GM12878 (cell line): ENCODE measurements around the gene EFNA1. TPM values are rescaled to one million over a fixed set of nuclear protein-coding genes. Genes with fewer than 3 reads are reported as not detected.

ENCODE experiments used
- E2F4 ChIP-seq: IDR thresholded peaks from 2 replicates; pipeline ENCODE4 v1.6.1; 2012; ENCODE audit warnings: low read depth, low read length, improper control_type of control experiment
- MYC ChIP-seq: IDR thresholded peaks from 2 replicates; pipeline ENCODE4 v1.6.1; 2011; ENCODE audit warnings: mild to moderate bottlenecking, low read length, moderate library complexity, inconsistent platforms; ENCODE audit not compliant: insufficient read depth, insufficient replicate concordance, insufficient read length, severe bottlenecking
- PAX5 ChIP-seq: IDR thresholded peaks from 2 replicates; pipeline ENCODE4 v1.6.1; 2011; ENCODE audit warnings: low read depth, low read length, borderline replicate concordance
- PAX8 ChIP-seq: fragments of 450-650 bp; IDR thresholded peaks from 2 replicates; pipeline ENCODE4 v1.6.1; 2017; ENCODE audit warnings: mild to moderate bottlenecking, moderate library complexity
- polyA plus RNA-seq, 11 experiments: library from polyadenylated mRNA; depleted of rRNA in 4 of 11; unstranded in 6 of 11; stranded (reverse) in 5 of 11; fragments of >200 nt; fragmentation: Nextera tagmentation in 4 of 11; fragmentation: Illumina TruSeq in 1 of 11; extraction: Ambion mirVana in 4 of 11; extraction: Trizol in 1 of 11; gene quantifications; 1 replicate in 1 of 11; 2 replicates in 10 of 11; pipeline versions ENCODE4 v1.2.1 to v1.2.3, GENCODE V29; 2011 to 2016; ENCODE audit warnings: inconsistent platforms in 2 of 11, missing spikeins in 2 of 11, low read depth in 1 of 11
- total RNA-seq, 4 experiments: library from RNA; depleted of rRNA in 3 of 4; stranded (reverse); fragments of >200 nt in 3 of 4; fragmentation: Illumina TruSeq in 1 of 4; extraction: Trizol in 1 of 4; gene quantifications; 2 replicates each; pipeline versions ENCODE4 v1.2.1 to v1.2.3, GENCODE V29; 2013 to 2021
- TF ChIP-seq, protein P1 (sequence below): IDR thresholded peaks from 2 replicates; pipeline ENCODE4 v1.6.1; 2012; ENCODE audit warnings: improper control_type of control experiment, low read depth, low read length; ENCODE audit not compliant: insufficient replicate concordance
- TF ChIP-seq, protein P2 (sequence below), 3 experiments: IDR thresholded peaks in 2 of 3; conservative IDR thresholded peaks in 1 of 3; 2 replicates each; pipeline ENCODE4 v1.5.1; 2011; ENCODE audit warnings: low read depth in 3 of 3, low read length in 3 of 3, mild to moderate bottlenecking in 3 of 3, control low read depth in 2 of 3, moderate library complexity in 2 of 3, inconsistent platforms in 1 of 3, mixed read lengths in 1 of 3; ENCODE audit not compliant: control insufficient read depth in 2 of 3, insufficient read depth in 1 of 3; ENCODE audit errors: extremely low read depth in 1 of 3

EFNA1 gene
- total and polyA plus RNA-seq, 10 of the 15 experiments (the other 5 are each of a cell fraction or from before 2014, with no cell fraction given), result 0.13 to 7.5 (median 0.28) TPM; not detected in 5

GRCh38 chr1:155091071-155092051 lies 36.3 kb upstream of the EFNA1 start (continued):
- TF ChIP-seq, protein P1, sequence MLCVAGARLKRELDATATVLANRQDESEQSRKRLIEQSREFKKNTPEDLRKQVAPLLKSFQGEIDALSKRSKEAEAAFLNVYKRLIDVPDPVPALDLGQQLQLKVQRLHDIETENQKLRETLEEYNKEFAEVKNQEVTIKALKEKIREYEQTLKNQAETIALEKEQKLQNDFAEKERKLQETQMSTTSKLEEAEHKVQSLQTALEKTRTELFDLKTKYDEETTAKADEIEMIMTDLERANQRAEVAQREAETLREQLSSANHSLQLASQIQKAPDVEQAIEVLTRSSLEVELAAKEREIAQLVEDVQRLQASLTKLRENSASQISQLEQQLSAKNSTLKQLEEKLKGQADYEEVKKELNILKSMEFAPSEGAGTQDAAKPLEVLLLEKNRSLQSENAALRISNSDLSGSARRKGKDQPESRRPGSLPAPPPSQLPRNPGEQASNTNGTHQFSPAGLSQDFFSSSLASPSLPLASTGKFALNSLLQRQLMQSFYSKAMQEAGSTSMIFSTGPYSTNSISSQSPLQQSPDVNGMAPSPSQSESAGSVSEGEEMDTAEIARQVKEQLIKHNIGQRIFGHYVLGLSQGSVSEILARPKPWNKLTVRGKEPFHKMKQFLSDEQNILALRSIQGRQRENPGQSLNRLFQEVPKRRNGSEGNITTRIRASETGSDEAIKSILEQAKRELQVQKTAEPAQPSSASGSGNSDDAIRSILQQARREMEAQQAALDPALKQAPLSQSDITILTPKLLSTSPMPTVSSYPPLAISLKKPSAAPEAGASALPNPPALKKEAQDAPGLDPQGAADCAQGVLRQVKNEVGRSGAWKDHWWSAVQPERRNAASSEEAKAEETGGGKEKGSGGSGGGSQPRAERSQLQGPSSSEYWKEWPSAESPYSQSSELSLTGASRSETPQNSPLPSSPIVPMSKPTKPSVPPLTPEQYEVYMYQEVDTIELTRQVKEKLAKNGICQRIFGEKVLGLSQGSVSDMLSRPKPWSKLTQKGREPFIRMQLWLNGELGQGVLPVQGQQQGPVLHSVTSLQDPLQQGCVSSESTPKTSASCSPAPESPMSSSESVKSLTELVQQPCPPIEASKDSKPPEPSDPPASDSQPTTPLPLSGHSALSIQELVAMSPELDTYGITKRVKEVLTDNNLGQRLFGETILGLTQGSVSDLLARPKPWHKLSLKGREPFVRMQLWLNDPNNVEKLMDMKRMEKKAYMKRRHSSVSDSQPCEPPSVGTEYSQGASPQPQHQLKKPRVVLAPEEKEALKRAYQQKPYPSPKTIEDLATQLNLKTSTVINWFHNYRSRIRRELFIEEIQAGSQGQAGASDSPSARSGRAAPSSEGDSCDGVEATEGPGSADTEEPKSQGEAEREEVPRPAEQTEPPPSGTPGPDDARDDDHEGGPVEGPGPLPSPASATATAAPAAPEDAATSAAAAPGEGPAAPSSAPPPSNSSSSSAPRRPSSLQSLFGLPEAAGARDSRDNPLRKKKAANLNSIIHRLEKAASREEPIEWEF, result no peak
- TF ChIP-seq E2F4 (no peak), PAX5 (no peak), PAX8 (no peak), MYC (peak; percentile 28)
- TF ChIP-seq, protein P2, sequence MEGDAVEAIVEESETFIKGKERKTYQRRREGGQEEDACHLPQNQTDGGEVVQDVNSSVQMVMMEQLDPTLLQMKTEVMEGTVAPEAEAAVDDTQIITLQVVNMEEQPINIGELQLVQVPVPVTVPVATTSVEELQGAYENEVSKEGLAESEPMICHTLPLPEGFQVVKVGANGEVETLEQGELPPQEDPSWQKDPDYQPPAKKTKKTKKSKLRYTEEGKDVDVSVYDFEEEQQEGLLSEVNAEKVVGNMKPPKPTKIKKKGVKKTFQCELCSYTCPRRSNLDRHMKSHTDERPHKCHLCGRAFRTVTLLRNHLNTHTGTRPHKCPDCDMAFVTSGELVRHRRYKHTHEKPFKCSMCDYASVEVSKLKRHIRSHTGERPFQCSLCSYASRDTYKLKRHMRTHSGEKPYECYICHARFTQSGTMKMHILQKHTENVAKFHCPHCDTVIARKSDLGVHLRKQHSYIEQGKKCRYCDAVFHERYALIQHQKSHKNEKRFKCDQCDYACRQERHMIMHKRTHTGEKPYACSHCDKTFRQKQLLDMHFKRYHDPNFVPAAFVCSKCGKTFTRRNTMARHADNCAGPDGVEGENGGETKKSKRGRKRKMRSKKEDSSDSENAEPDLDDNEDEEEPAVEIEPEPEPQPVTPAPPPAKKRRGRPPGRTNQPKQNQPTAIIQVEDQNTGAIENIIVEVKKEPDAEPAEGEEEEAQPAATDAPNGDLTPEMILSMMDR (IDR thresholded peaks at IDR 0.05 in 2 of 3, conservative IDR thresholded peaks at IDR 0.05 in 1 of 3; ENCODE audit: control insufficient read depth in 2 of 3, extremely low read depth in 1 of 3, insufficient read depth in 1 of 3, low read depth in 3 of 3, low read length in 3 of 3), result peak; percentile 85 to 98 (median 97)
